ENCODE data around the gene RECQL5. TPM values are rescaled to one million over a fixed set of nuclear protein-coding genes. Genes with fewer than 3 reads are reported as not detected.

RECQL5 gene
- total RNA-seq, 4 donors from 2014 or later: 25.1 to 129 (median 80.3) TPM

GRCh38 chr17:75630071-75630917, 36.7 kb downstream of the RECQL5 start:
- WGBS, 2 donors (ENCODE audit: low coverage in 1 of 2): 85% methylated on average over 25 of the region's 26 CpGs; no CpG with 5 or more reads in 1 of the 2 donors
- Histone ChIP-seq H3K4me1 (peaks cover 12 to 24% (median 20%) of the 10 kb centered on the region in 4 donors), H3K27me3 (no peaks in the 10 kb centered on the region), H3K9me3 (no peaks in the 10 kb centered on the region), H3K4me3 (no peak overlapping the region), H3K36me3 (peaks cover 0 to 5% (median 2%) of the 10 kb centered on the region in 4 donors), H3K27ac (no peak overlapping the region)
- no peak for TF ChIP-seq EP300 (IDR thresholded peaks at IDR 0.05; ENCODE audit: low read depth)
- TF ChIP-seq, protein P1, sequence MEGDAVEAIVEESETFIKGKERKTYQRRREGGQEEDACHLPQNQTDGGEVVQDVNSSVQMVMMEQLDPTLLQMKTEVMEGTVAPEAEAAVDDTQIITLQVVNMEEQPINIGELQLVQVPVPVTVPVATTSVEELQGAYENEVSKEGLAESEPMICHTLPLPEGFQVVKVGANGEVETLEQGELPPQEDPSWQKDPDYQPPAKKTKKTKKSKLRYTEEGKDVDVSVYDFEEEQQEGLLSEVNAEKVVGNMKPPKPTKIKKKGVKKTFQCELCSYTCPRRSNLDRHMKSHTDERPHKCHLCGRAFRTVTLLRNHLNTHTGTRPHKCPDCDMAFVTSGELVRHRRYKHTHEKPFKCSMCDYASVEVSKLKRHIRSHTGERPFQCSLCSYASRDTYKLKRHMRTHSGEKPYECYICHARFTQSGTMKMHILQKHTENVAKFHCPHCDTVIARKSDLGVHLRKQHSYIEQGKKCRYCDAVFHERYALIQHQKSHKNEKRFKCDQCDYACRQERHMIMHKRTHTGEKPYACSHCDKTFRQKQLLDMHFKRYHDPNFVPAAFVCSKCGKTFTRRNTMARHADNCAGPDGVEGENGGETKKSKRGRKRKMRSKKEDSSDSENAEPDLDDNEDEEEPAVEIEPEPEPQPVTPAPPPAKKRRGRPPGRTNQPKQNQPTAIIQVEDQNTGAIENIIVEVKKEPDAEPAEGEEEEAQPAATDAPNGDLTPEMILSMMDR (IDR thresholded peaks at IDR 0.05): no peak
- peak; percentile 9 for TF ChIP-seq POLR2A (IDR thresholded peaks at IDR 0.05)
- no peak for TF ChIP-seq POLR2AphosphoS5 (IDR thresholded peaks at IDR 0.05)
- in situ Hi-C loops (cut with MboI; ENCODE audit: low pct_ligation_motif_present in 1 of 4, low pct_unique_long_range_greater_than_20kb in 1 of 4, low sequenced_read_pairs in 3 of 4) (no loop called here), intact Hi-C loops (cut with DNase I; ENCODE audit: low total_unique reads) (no loop called here)
- DNase-seq: no peak

DNA sequence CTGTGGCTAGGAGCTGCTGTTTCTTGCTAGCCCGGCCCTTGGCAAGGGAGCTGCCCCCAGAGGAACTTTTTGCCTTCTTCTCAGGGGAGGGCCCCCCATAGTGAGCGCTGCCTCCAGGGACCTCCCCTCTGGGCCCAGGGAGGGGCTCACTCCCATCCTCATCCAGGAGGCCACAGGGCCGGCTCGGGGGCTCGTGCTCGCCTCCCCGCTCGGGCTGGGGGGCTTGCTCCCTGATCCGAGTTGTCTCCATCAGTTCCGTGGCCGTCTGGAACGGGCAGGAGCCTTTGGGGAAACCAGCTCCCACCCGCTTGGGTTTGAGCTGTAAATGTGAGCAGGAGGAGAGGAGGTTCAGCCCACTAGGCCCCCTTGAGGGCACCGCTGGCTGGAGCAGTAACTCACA, 37.8 kb downstream of the RECQL5 start:
- H3K4me3 ChIP-seq: no peak overlapping the region
- WGBS, 2 donors (ENCODE audit: low coverage in 1 of 2): 87% methylated on average over 14 of the region's 14 CpGs; no CpG with 5 or more reads in 1 of the 2 donors
- no peaks in the 10 kb centered on the region for H3K27me3 ChIP-seq
- intact Hi-C loops (cut with DNase I; ENCODE audit: low total_unique reads) (no loop called here), in situ Hi-C loops (cut with MboI; ENCODE audit: low pct_ligation_motif_present in 1 of 4, low pct_unique_long_range_greater_than_20kb in 1 of 4, low sequenced_read_pairs in 3 of 4) (no loop called here)
- H3K9me3 ChIP-seq: no peaks in the 10 kb centered on the region
- DNase-seq: no peak
- no peak overlapping the region for H3K27ac ChIP-seq
- TF ChIP-seq EP300 (IDR thresholded peaks at IDR 0.05; ENCODE audit: low read depth): no peak
- TF ChIP-seq, protein P1 (IDR thresholded peaks at IDR 0.05): no peak
- peaks cover 9 to 17% (median 16%) of the 10 kb centered on the region in 4 donors for H3K4me1 ChIP-seq
- H3K36me3 ChIP-seq: peaks cover 0 to 5% (median 2%) of the 10 kb centered on the region in 4 donors

DNA sequence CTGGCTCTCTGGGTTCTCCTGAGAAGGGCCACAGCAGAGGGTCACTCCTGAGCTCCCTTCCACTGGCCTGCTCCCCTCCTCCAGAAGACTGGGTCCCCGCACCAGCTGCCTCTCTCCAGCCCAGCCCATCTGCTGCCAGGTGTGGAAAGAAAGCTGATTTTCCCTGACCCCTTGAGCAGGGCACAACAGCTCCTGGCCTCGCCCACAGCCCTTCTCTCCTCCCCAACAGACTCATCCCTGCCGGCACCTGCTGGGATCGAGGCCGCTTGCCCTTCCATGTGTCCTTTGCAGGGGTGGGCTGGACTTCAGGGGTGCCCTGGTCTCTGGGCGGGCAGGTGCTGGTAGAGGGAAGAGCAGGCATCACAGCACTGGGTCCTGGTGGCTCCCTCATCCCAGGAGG, 38.5 kb downstream of the RECQL5 start:
- WGBS, 2 donors (ENCODE audit: low coverage in 1 of 2): 74% methylated on average over 6 of the region's 6 CpGs; no CpG with 5 or more reads in 1 of the 2 donors
- DNase-seq: no peak
- Histone ChIP-seq H3K27ac (no peak overlapping the region), H3K4me3 (no peak overlapping the region), H3K4me1 (peaks cover 4 to 10% (median 9%) of the 10 kb centered on the region in 4 donors), H3K36me3 (peaks cover 0 to 5% (median 2%) of the 10 kb centered on the region in 4 donors), H3K27me3 (no peaks in the 10 kb centered on the region), H3K9me3 (no peaks in the 10 kb centered on the region)
- in situ Hi-C loops (cut with MboI; ENCODE audit: low pct_ligation_motif_present in 1 of 4, low pct_unique_long_range_greater_than_20kb in 1 of 4, low sequenced_read_pairs in 3 of 4): no loop called here
- no peak for TF ChIP-seq POLR2A (IDR thresholded peaks at IDR 0.05)
- TF ChIP-seq POLR2AphosphoS5 (IDR thresholded peaks at IDR 0.05): peak in 1 of 3 donors; percentile 24
- intact Hi-C loops (cut with DNase I; ENCODE audit: low total_unique reads): no loop called here

DNA sequence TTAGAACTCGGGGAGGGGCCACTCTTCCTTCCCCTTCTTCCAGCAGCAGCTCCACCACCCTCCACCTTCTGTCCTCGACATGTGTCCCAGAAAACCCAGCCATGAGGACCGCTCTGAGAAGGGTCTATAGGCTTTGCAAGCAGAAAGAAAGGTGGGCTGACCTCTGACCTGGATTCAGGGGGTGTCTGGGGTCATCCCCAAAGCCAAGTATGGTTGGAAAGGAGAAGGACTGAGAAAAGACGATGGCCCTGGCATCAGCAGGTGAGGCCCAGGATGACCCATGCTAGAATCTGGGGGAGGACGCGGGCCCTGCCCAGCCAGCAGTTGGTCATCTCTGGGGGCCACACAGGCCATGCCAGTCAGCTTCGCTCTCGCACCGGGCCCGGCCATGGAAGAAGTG, 39.9 kb downstream of the RECQL5 start:
- no peak for DNase-seq
- no peak for TF ChIP-seq EP300 (IDR thresholded peaks at IDR 0.05; ENCODE audit: low read depth)
- no peak for TF ChIP-seq POLR2A (IDR thresholded peaks at IDR 0.05)
- TF ChIP-seq, protein P1 (IDR thresholded peaks at IDR 0.05): no peak
- TF ChIP-seq POLR2AphosphoS5 (IDR thresholded peaks at IDR 0.05): no peak
- H3K4me3 ChIP-seq: no peak overlapping the region
- H3K36me3 ChIP-seq: peaks cover 0 to 5% (median 2%) of the 10 kb centered on the region in 4 donors
- in situ Hi-C loops (cut with MboI; ENCODE audit: low pct_ligation_motif_present in 1 of 4, low pct_unique_long_range_greater_than_20kb in 1 of 4, low sequenced_read_pairs in 3 of 4): no loop called here
- intact Hi-C loops (cut with DNase I; ENCODE audit: low total_unique reads): no loop called here
- H3K27me3 ChIP-seq: no peaks in the 10 kb centered on the region
- H3K27ac ChIP-seq: no peak overlapping the region
- H3K9me3 ChIP-seq: no peaks in the 10 kb centered on the region
- WGBS, 2 donors (ENCODE audit: low coverage in 1 of 2): 80 to 92% methylated on average over 1 to 10 of the region's 10 CpGs
- no peaks in the 10 kb centered on the region for H3K4me1 ChIP-seq
